ENCODE data around the gene FGGY. TPM values are rescaled to one million over a fixed set of nuclear protein-coding genes. Genes with fewer than 3 reads are reported as not detected.

Gene FGGY
- total RNA-seq, 1 donor from 2014 or later, result 10.4 TPM

GRCh38 chr1:59354709-59355337, 57.9 kb downstream of the FGGY start:
- ATAC-seq, result no peak

- no peak for ATAC-seq
Observed at GRCh38 chr1:59355361-59355760, 58.5 kb downstream of the FGGY start.

- no peak for ATAC-seq
Observed at GRCh38 chr1:59356627-59357026, 59.7 kb downstream of the FGGY start.

- ATAC-seq, result no peak
Observed at GRCh38 chr1:59357645-59358320, 60.9 kb downstream of the FGGY start.

- no peak for ATAC-seq
Observed at GRCh38 chr1:59359325-59359724, 62.4 kb downstream of the FGGY start.

GRCh38 chr1:59360170-59360569, 63.3 kb downstream of the FGGY start:
- peak; percentile 95 for ATAC-seq

- ATAC-seq, result no peak
Observed at GRCh38 chr1:59360729-59361128, 63.8 kb downstream of the FGGY start.

GRCh38 chr1:59361766-59362165, 64.9 kb downstream of the FGGY start:
- ATAC-seq, result no peak

GRCh38 chr1:59364037-59364436, 67.1 kb downstream of the FGGY start:
- no peak for ATAC-seq

GRCh38 chr1:59366346-59366745, 69.5 kb downstream of the FGGY start:
- ATAC-seq, result no peak

GRCh38 chr1:59367301-59368007, 70.6 kb downstream of the FGGY start:
- ATAC-seq, result peak; percentile 39

GRCh38 chr1:59368008-59368670, 71.2 kb downstream of the FGGY start:
- no peak for ATAC-seq

GRCh38 chr1:59375321-59376220, 78.7 kb downstream of the FGGY start:
- ATAC-seq, result no peak

- ATAC-seq, result no peak
Observed at GRCh38 chr1:59377350-59377904, 80.5 kb downstream of the FGGY start.

GRCh38 chr1:59378621-59379370, 81.9 kb downstream of the FGGY start:
- no peak for ATAC-seq

GRCh38 chr1:59379371-59379728, 82.5 kb downstream of the FGGY start:
- ATAC-seq, result no peak

- no peak for ATAC-seq
Observed at GRCh38 chr1:59383963-59384362, 87.1 kb downstream of the FGGY start.

GRCh38 chr1:59384443-59384842, 87.5 kb downstream of the FGGY start:
- ATAC-seq, result no peak

GRCh38 chr1:59388191-59388590, 91.3 kb downstream of the FGGY start:
- no peak for ATAC-seq

GRCh38 chr1:59389847-59390246, 93.0 kb downstream of the FGGY start:
- ATAC-seq, result no peak

GRCh38 chr1:59390307-59390706, 93.4 kb downstream of the FGGY start:
- peak; percentile 52 for ATAC-seq

Measured in esophagus mucosa (tissue), 1 donor.